Measurements from ENCODE around the gene WDR1. TPM values are rescaled to one million over a fixed set of nuclear protein-coding genes. Genes with fewer than 3 reads are reported as not detected.

The WDR1 gene
- total RNA-seq, 1 experiment from 2014 or later, result 367 TPM

GRCh38 chr4:10079256-10079655 is 37.3 kb downstream of the WDR1 start:
- H3K9me3 ChIP-seq (ENCODE audit: control insufficient read depth, low read depth, low read length), result no peaks in the 10 kb centered on the region
- H3K4me3 Mint-ChIP-seq, result no peak overlapping the region
- no peak overlapping the region for H2BK120ac ChIP-seq (ENCODE audit: low read depth, low read length, poor library complexity, severe bottlenecking)
- no peak overlapping the region for H3K56ac ChIP-seq (ENCODE audit: insufficient read length, low read depth, low read length)
- H3K9ac ChIP-seq (ENCODE audit: extremely low read depth, insufficient read length, low read length), result no peak overlapping the region
- H3K4me1 ChIP-seq (ENCODE audit: insufficient read depth, low read length), result no peaks in the 10 kb centered on the region
- H2BK15ac ChIP-seq (ENCODE audit: low read depth, low read length), result no peak overlapping the region
- no peak overlapping the region for H3K18ac ChIP-seq (ENCODE audit: insufficient read length, low read depth, low read length)
- no peak overlapping the region for H3K27ac Mint-ChIP-seq
- no peak for DNase-seq
- WGBS (ENCODE audit: extremely low coverage, insufficient read length, low lambda C conversion rate), result no CpG with 5 or more reads among the region's 15 CpGs
- no peak overlapping the region for H2BK20ac ChIP-seq (ENCODE audit: low read depth, low read length, poor library complexity, severe bottlenecking)
- no peak overlapping the region for H2AFZ ChIP-seq (ENCODE audit: low read length)
- H3T11ph ChIP-seq (ENCODE audit: low read length), result no peak overlapping the region
- no peaks in the 10 kb centered on the region for H3K79me2 ChIP-seq (ENCODE audit: insufficient read depth, low read length)
- TF ChIP-seq CTCF (conservative IDR thresholded peaks at IDR 0.05), result no peak
- H3K79me1 ChIP-seq (ENCODE audit: insufficient read depth, low read depth, low read length, poor library complexity, severe bottlenecking), result no peaks in the 10 kb centered on the region
- H2BK5ac ChIP-seq (ENCODE audit: insufficient read length, low read length), result no peak overlapping the region
- H3K27me3 Mint-ChIP-seq (ENCODE audit: low read depth), result no peaks in the 10 kb centered on the region; the same call in 1 of the 2 replicates
- H3K4me1 Mint-ChIP-seq, result no peaks in the 10 kb centered on the region
- no peak overlapping the region for H3K14ac ChIP-seq (ENCODE audit: insufficient read depth, low read length)
- H2AK5ac ChIP-seq (ENCODE audit: insufficient read length, low read length), result no peak overlapping the region
- no peak overlapping the region for H4K91ac ChIP-seq (ENCODE audit: insufficient read length, low read depth, low read length)
- H3K23me2 ChIP-seq (ENCODE audit: insufficient read length, low read depth, low read length, poor library complexity, severe bottlenecking), result peaks cover 3% of the 10 kb centered on the region
- H4K5ac ChIP-seq (ENCODE audit: insufficient read length, low read depth, low read length), result no peak overlapping the region
- no peak overlapping the region for H3K23ac ChIP-seq (ENCODE audit: insufficient read length, low read depth, low read length)
- H3K9me3 Mint-ChIP-seq, result no peaks in the 10 kb centered on the region
- H3K27ac ChIP-seq (ENCODE audit: insufficient read length, low read depth, low read length), result no peak overlapping the region
- no peaks in the 10 kb centered on the region for H3K27me3 ChIP-seq (ENCODE audit: insufficient read depth, low read length)
- no peak overlapping the region for H3K4ac ChIP-seq (ENCODE audit: low read depth, low read length)
- no peak overlapping the region for H3K4me2 ChIP-seq (ENCODE audit: insufficient read depth, insufficient read length, low read length)
- H4K20me1 ChIP-seq (ENCODE audit: control insufficient read depth, insufficient read depth, insufficient read length), result peaks cover 3% of the 10 kb centered on the region
- H4K8ac ChIP-seq (replicated peaks; ENCODE audit: insufficient read length, low read depth, low read length), result no peak overlapping the region
- no peak overlapping the region for H2BK12ac ChIP-seq (ENCODE audit: insufficient read length, low read depth, low read length)
- H3K36me3 Mint-ChIP-seq (ENCODE audit: insufficient read depth in 1 of 3, low read depth in 3 of 3), result peaks cover 38 to 97% (median 97%) of the 10 kb centered on the region in 3 experiments; a peak in 6 of 7 replicates

All from H9 (cell line).